Neural progenitor cell (in vitro differentiated cells): ENCODE measurements around the gene SPTB. TPM values are rescaled to one million over a fixed set of nuclear protein-coding genes. Genes with fewer than 3 reads are reported as not detected.

Experiments
- DNase-seq: peaks from one replicate; pipeline ENCODE4 v3.0.0-alpha.2; 2016; ENCODE audit warnings: low spot score
- H2AFZ ChIP-seq: fragments of 200-600 bp; sonication (generic); replicated peaks from 2 replicates; pipeline ENCODE4 v1.6.1; 2016; ENCODE audit warnings: antibody characterized with exemption
- H3F3A ChIP-seq: fragments of 200-600 bp; sonication (generic); 2 replicates; pipeline ENCODE4 v1.6.1; 2016; ENCODE audit warnings: antibody characterized with exemption, low read depth
- H3K27ac ChIP-seq: fragments of 200-600 bp; sonication (generic); 2 replicates; pipeline ENCODE4 v1.5.1; 2016; ENCODE audit warnings: mild to moderate bottlenecking
- H3K27me3 ChIP-seq: fragments of 200-600 bp; sonication (generic); 2 replicates; pipeline ENCODE4 v1.6.1; 2016; ENCODE audit warnings: mild to moderate bottlenecking, moderate library complexity
- H3K36me3 ChIP-seq: fragments of 200-600 bp; sonication (generic); 2 replicates; pipeline ENCODE4 v1.5.1; 2016
- H3K4me1 ChIP-seq: fragments of 200-600 bp; sonication (generic); 2 replicates; pipeline ENCODE4 v1.6.1; 2016; ENCODE audit warnings: mixed run types
- H3K4me2 ChIP-seq: fragments of 200-600 bp; sonication (generic); 2 replicates; pipeline ENCODE4 v1.6.1; 2016
- H3K4me3 ChIP-seq: fragments of 200-600 bp; sonication (generic); 2 replicates; pipeline ENCODE4 v1.5.1; 2016
- H3K79me2 ChIP-seq: fragments of 200-600 bp; sonication (generic); 2 replicates; pipeline ENCODE4 v1.6.1; 2016; ENCODE audit warnings: low read depth
- H3K9ac ChIP-seq: fragments of 200-600 bp; sonication (generic); 2 replicates; pipeline ENCODE4 v1.6.1; 2016
- H3K9me3 ChIP-seq: fragments of 200-600 bp; sonication (generic); 2 replicates; pipeline ENCODE4 v1.5.1; 2016; ENCODE audit warnings: low read depth
- H4K20me1 ChIP-seq: fragments of 200-600 bp; sonication (generic); 2 replicates; pipeline ENCODE4 v1.6.1; 2016; ENCODE audit warnings: low read depth
- H3K27ac Mint-ChIP-seq: 3 replicates; pipeline ENCODE4 v1.8.0; 2021; ENCODE audit warnings: mixed read lengths
- H3K27me3 Mint-ChIP-seq: 2 replicates; pipeline ENCODE4 v1.8.0; 2022; ENCODE audit warnings: low read depth, mild to moderate bottlenecking, inconsistent platforms, moderate library complexity, mixed read lengths; ENCODE audit not compliant: insufficient read depth
- H3K36me3 Mint-ChIP-seq: 3 replicates; pipeline ENCODE4 v1.8.0; 2021; ENCODE audit warnings: mixed read lengths
- H3K4me1 Mint-ChIP-seq: 3 replicates; pipeline ENCODE4 v1.8.0; 2021; ENCODE audit warnings: mixed read lengths
- H3K4me3 Mint-ChIP-seq: 3 replicates; pipeline ENCODE4 v1.8.0; 2021; ENCODE audit warnings: mild to moderate bottlenecking, moderate library complexity, mixed read lengths
- H3K9me3 Mint-ChIP-seq: 3 replicates; pipeline ENCODE4 v1.8.0; 2020; ENCODE audit warnings: mixed read lengths
- CTCF ChIP-seq: fragments of 200-600 bp; sonication (generic); IDR thresholded peaks from 2 replicates; pipeline ENCODE4 v1.5.1; 2017; ENCODE audit warnings: antibody characterized with exemption, mild to moderate bottlenecking
- EZH2 ChIP-seq: fragments of 200-600 bp; sonication (generic); IDR thresholded peaks from 2 replicates; pipeline ENCODE4 v1.6.1; 2017; ENCODE audit warnings: antibody characterized with exemption, mild to moderate bottlenecking, moderate library complexity
- EZH2phosphoT487 ChIP-seq: fragments of 200-600 bp; sonication (generic); IDR thresholded peaks from 2 replicates; pipeline ENCODE4 v1.6.1; 2017; ENCODE audit warnings: antibody characterized with exemption
- total RNA-seq: library from RNA; depleted of rRNA; stranded (reverse); fragments of >200 nt; gene quantifications from 2 replicates; pipeline ENCODE4 v1.2.3, GENCODE V29; 2015; ENCODE audit warnings: low replicate concordance

The SPTB gene
- total RNA-seq, 1 donor from 2014 or later, result 0.09 TPM

DNA sequence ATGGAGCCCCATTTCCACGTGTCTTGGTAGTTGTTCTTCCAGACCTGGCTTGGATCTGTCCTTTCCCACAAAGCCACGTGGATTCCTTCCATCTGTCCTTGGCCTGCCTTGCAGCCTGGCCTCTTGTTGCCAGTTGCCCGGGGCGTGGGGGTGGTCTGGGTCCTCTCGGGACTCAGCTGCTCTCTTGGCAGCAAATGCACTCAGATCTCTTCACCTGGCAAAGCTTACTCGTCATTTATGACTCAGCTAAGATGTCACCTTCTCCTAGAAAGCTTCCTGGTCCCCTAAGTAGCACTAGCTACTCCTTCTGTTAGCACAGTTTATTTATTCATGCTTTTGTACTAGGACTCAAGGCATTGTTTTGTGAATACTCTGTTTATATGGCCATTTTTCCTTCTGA lies 161.8 kb downstream of the SPTB start:
- no peaks in the 10 kb centered on the region for H3K27me3 ChIP-seq
- peaks cover 9% of the 10 kb centered on the region for H3K36me3 ChIP-seq
- Mint-ChIP-seq H3K4me1 (peaks cover 41% of the 10 kb centered on the region), H3K27me3 (peaks cover 26% of the 10 kb centered on the region), H3K4me3 (no peak overlapping the region), H3K9me3 (peaks cover 23% of the 10 kb centered on the region), H3K36me3 (peaks cover 22% of the 10 kb centered on the region), H3K27ac (peak overlapping the region; percentile 51)
- H4K20me1 ChIP-seq, result peaks cover 77% of the 10 kb centered on the region
- no peak overlapping the region for H3K4me3 ChIP-seq
- H3K79me2 ChIP-seq, result peaks cover 98% of the 10 kb centered on the region
- DNase-seq, result no peak
- TF ChIP-seq EZH2phosphoT487, result no peak
- TF ChIP-seq EZH2, result no peak
- TF ChIP-seq CTCF, result no peak
- H3K27ac ChIP-seq, result no peak overlapping the region
- no peak overlapping the region for H3K9ac ChIP-seq
- peaks cover 44% of the 10 kb centered on the region for H3F3A ChIP-seq
- peaks cover 54% of the 10 kb centered on the region for H3K4me1 ChIP-seq
- no peak overlapping the region for H2AFZ ChIP-seq
- peak overlapping the region; percentile 20 for H3K4me2 ChIP-seq
- peaks cover 15% of the 10 kb centered on the region for H3K9me3 ChIP-seq

- peak; percentile 65 for DNase-seq
- no peak overlapping the region for H2AFZ ChIP-seq
Measured at GRCh38 chr14:64715628-64716412, 163.9 kb downstream of the SPTB start.

GRCh38 chr14:64715146-64715627 lies 164.5 kb downstream of the SPTB start:
- Mint-ChIP-seq H3K4me1 (peaks cover 31% of the 10 kb centered on the region), H3K4me3 (peak overlapping the region; percentile 74), H3K36me3 (peaks cover 30% of the 10 kb centered on the region), H3K27me3 (peaks cover 22% of the 10 kb centered on the region), H3K27ac (no peak overlapping the region), H3K9me3 (peaks cover 37% of the 10 kb centered on the region)
- Histone ChIP-seq H3K4me2 (peak overlapping the region; percentile 80), H3K27ac (no peak overlapping the region), H3K4me3 (peak overlapping the region; percentile 39), H3K9ac (no peak overlapping the region), H2AFZ (no peak overlapping the region), H4K20me1 (peaks cover 56% of the 10 kb centered on the region), H3K4me1 (peaks cover 35% of the 10 kb centered on the region), H3K27me3 (no peaks in the 10 kb centered on the region), H3F3A (peaks cover 38% of the 10 kb centered on the region), H3K36me3 (peaks cover 23% of the 10 kb centered on the region), H3K79me2 (peaks cover 98% of the 10 kb centered on the region), H3K9me3 (peaks cover 29% of the 10 kb centered on the region)
- DNase-seq, result no peak
- TF ChIP-seq EZH2phosphoT487 (no peak), CTCF (no peak), EZH2 (no peak)

More at GRCh38 chr14:64715628-64716412, 163.9 kb downstream of the SPTB start:
- peaks cover 98% of the 10 kb centered on the region for H3K79me2 ChIP-seq
- no peak overlapping the region for H3K27ac Mint-ChIP-seq
- peaks cover 56% of the 10 kb centered on the region for H4K20me1 ChIP-seq
- peak overlapping the region; percentile 39 for H3K4me3 ChIP-seq
- peaks cover 38% of the 10 kb centered on the region for H3F3A ChIP-seq
- H3K27ac ChIP-seq, result peak overlapping the region; percentile 53
- peaks cover 36% of the 10 kb centered on the region for H3K9me3 Mint-ChIP-seq
- no peaks in the 10 kb centered on the region for H3K27me3 ChIP-seq
- peaks cover 32% of the 10 kb centered on the region for H3K4me1 Mint-ChIP-seq
- H3K9ac ChIP-seq, result no peak overlapping the region
- TF ChIP-seq EZH2phosphoT487 (no peak), EZH2 (no peak), CTCF (no peak)
- H3K4me1 ChIP-seq, result peaks cover 36% of the 10 kb centered on the region
- peak overlapping the region; percentile 74 for H3K4me3 Mint-ChIP-seq
- peaks cover 24% of the 10 kb centered on the region for H3K27me3 Mint-ChIP-seq
- H3K36me3 ChIP-seq, result peaks cover 23% of the 10 kb centered on the region
- H3K4me2 ChIP-seq, result peak overlapping the region; percentile 80
- H3K9me3 ChIP-seq, result peaks cover 29% of the 10 kb centered on the region
- peaks cover 29% of the 10 kb centered on the region for H3K36me3 Mint-ChIP-seq
